Activated T-helper 2 cell treated with anti-CD3 and anti-CD28 coated beads, Interferon-gamma antibody, Interleukin-2, Interleukin-4, amounts not matched to agents 10 μg/mL and 5 μg/mL and 100 μg/mL, durations not matched to agents 14 hours and 24 hours and 36 hours (primary cell): ENCODE measurements around the gene SBSN. TPM values are rescaled to one million over a fixed set of nuclear protein-coding genes. Genes with fewer than 3 reads are reported as not detected.
"Not testable (repeated sequence)": the region's sequence is repeated elsewhere in the genome, so short reads cannot be mapped to it uniquely, and the experiment has no call there.

Source experiments
- DNase-seq: peaks from one replicate; pipeline ENCODE4 v3.0.0; 2021; ENCODE audit warnings: low spot score
- H3K27ac Mint-ChIP-seq: one replicate; pipeline ENCODE4 v1.8.0; 2021; ENCODE audit warnings: mixed read lengths
- H3K27me3 Mint-ChIP-seq: one replicate; pipeline ENCODE4 v1.8.0; 2021; ENCODE audit warnings: low read depth, mixed read lengths
- H3K36me3 Mint-ChIP-seq: one replicate; pipeline ENCODE4 v1.8.0; 2021; ENCODE audit warnings: low read depth, mixed read lengths
- H3K4me1 Mint-ChIP-seq: one replicate; pipeline ENCODE4 v1.8.0; 2021; ENCODE audit warnings: low read depth, mixed read lengths
- H3K4me3 Mint-ChIP-seq: one replicate; pipeline ENCODE4 v1.8.0; 2021; ENCODE audit warnings: low read depth, mild to moderate bottlenecking, moderate library complexity, mixed read lengths
- H3K9me3 Mint-ChIP-seq: one replicate; pipeline ENCODE4 v1.8.0; 2021; ENCODE audit warnings: mixed read lengths
- intact Hi-C: fragments of 100-400 bp; cut with micrococcal nuclease; formaldehyde crosslinking; loops from one replicate; pipeline ENCODE4 v1.15.1; 2023
- total RNA-seq: library from RNA; stranded (reverse); gene quantifications from 2 replicates; pipeline ENCODE4 v1.2.3, GENCODE V29; 2022

Gene SBSN
- total RNA-seq, 1 donor from 2014 or later, result not detected

DNA sequence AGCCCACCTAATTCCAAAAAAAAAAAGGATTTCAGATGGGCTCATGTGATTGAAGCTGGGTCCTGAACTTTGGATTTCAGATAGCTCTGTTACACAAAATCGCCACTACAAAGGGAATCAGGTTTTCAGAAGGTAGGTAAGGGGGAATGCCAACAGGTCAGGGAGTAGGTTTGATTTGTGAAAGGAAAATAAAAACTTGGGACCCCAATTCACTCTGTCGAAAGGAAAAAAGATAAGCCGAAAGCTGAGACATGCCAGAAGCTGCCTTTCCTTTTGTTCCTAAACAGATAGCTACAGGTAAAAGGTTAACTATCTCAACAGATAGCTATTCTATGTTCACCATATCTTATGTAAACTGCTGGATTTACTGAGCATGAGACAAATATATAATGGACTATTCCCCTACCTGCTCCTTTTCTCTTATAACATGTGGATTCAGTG is 41.8 kb downstream of the SBSN start:
- H3K9me3 Mint-ChIP-seq, result no peaks in the 10 kb centered on the region
- H3K4me1 Mint-ChIP-seq, result no peaks in the 10 kb centered on the region

DNA sequence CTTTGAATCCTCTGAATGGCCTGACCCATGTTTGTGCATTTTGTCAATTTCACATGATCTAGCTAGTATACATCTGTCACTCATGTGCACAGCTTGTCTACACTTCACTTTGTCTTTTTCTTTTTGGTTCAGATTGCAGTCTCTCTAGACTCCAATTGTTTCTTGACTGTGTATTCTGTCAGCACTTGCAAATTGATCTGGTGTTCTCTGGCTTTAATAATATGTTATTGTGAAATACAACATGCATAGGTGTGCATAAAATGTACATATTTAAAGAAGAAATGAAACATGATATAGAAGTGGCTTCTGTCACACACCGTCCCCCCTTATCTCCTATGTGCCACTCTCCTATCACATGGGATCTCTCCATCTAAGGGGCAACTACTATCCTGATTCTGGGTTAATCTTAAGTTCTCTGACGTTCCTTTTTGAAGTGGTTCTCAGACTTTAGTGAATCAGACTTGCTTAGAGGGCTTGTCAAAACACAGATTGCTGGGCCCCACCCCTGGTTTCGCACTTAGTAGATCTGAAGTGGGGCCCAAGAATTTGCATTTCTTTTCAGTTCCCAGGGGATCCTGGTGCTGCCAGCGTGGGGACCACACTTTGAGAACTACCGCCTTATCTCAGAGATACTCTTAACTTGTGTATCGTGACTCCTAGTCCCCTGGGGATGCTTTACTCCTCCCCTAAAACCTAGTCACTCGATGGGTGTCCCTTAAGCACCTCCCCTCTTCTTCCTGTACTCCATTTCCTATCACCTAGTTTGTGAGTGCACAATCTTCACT is 43.7 kb downstream of the SBSN start:
- Mint-ChIP-seq H3K27me3 (peaks cover 13% of the 10 kb centered on the region), H3K36me3 (no peaks in the 10 kb centered on the region), H3K27ac (no peak overlapping the region), H3K9me3 (no peaks in the 10 kb centered on the region), H3K4me3 (no peak overlapping the region), H3K4me1 (no peaks in the 10 kb centered on the region)
- intact Hi-C loops, result no loop called here
- no peak for DNase-seq

More for the DNA sequence above, 41.8 kb downstream of the SBSN start:
- no peak for DNase-seq
- H3K4me3 Mint-ChIP-seq, result no peak overlapping the region
- H3K27me3 Mint-ChIP-seq, result peaks cover 17% of the 10 kb centered on the region
- intact Hi-C loops, result no loop called here
- no peak overlapping the region for H3K27ac Mint-ChIP-seq
- no peaks in the 10 kb centered on the region for H3K36me3 Mint-ChIP-seq

DNA sequence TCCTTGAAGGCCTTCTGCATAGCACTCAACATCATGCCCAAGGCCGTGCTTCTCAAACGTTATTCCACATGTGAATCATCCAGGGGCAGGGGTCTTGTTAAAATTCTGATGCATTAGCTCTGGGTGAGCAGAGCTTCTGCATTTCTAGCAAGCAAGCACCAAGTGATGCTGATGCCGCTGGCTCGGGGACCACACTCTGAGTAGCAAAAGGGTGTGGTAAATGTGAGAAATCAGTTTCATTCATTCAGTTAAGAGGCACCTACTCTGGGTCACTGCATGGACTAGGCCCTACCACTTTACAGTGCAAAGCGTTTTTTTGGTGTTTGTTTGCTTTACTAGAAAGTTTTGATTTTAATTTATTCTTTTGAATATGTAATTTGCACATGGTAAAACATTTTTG is 45.0 kb downstream of the SBSN start:
- H3K4me1 Mint-ChIP-seq, result no peaks in the 10 kb centered on the region
- no peak for DNase-seq
- intact Hi-C loops, result no loop called here
- H3K36me3 Mint-ChIP-seq, result no peaks in the 10 kb centered on the region
- H3K4me3 Mint-ChIP-seq, result no peak overlapping the region
- peaks cover 13% of the 10 kb centered on the region for H3K27me3 Mint-ChIP-seq
- H3K27ac Mint-ChIP-seq, result no peak overlapping the region
- no peaks in the 10 kb centered on the region for H3K9me3 Mint-ChIP-seq

DNA sequence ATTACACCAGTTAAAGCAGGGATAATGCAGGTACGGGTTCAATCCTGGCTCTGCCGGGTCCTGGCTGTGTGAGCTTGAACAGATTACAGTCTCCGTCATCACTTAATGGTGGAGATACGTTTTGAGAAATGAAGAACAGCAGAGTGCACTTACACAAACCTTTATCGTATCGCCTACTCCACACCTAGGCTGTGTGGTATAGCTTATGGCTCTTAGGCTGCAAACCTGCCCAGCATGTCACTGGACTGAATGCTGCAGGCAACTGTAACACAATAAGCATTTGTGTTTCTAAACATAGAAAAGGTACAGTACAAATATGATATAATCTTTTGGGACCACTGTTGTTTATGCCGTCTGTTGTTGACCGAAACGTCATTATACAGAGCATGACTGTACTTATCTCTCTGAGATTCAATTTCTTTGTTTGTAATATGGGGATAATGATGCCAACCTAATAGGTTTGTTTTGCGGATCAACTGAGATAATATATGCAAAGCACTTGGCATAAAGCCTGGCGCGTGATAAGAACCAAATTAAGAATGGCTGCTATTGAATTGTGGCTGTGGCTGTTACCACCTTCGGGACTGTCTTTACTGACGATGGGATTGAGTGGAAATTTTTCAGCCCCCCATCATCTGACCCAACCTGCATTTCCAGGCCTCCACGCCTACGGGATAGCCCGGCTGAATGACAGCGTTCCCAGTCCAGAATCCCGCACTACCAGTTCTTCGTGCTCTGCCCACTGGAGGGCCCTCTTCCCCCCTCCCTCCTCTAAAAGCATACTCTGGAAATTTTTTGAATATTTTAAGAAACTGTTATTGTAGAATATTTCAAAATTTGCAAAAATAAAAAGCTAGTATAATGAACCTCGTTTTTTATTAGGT is 49.1 kb downstream of the SBSN start:
- intact Hi-C loops, result no loop called here
- Mint-ChIP-seq H3K4me3 (no peak overlapping the region), H3K27ac (no peak overlapping the region), H3K4me1 (no peaks in the 10 kb centered on the region), H3K9me3 (no peaks in the 10 kb centered on the region), H3K27me3 (peaks cover 7% of the 10 kb centered on the region), H3K36me3 (no peaks in the 10 kb centered on the region)
- no peak for DNase-seq

DNA sequence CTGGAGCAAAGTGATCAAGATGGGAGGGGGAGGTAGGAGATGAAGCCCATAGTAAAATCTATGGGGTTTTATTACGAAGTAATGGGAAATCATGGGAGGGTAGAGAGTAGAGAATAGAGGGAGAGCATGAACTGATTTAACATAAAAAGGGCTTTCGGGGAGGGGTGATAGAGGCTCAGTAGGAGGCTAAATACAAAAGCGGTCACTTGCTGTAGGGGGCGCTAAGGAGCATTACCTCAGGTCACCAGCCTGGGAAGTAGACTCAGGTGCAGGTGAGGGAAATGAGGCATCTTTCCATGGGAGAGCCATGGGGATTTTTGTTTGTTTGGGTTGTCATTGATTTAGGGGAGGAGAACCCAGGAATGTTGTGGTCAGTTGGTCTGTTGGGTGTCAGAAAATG is 52.0 kb downstream of the SBSN start:
- intact Hi-C loops, result no loop called here
- Mint-ChIP-seq H3K4me1 (no peaks in the 10 kb centered on the region), H3K36me3 (no peaks in the 10 kb centered on the region), H3K4me3 (no peak overlapping the region), H3K27me3 (peaks cover 4% of the 10 kb centered on the region), H3K9me3 (no peaks in the 10 kb centered on the region), H3K27ac (no peak overlapping the region)
- DNase-seq, result no peak

DNA sequence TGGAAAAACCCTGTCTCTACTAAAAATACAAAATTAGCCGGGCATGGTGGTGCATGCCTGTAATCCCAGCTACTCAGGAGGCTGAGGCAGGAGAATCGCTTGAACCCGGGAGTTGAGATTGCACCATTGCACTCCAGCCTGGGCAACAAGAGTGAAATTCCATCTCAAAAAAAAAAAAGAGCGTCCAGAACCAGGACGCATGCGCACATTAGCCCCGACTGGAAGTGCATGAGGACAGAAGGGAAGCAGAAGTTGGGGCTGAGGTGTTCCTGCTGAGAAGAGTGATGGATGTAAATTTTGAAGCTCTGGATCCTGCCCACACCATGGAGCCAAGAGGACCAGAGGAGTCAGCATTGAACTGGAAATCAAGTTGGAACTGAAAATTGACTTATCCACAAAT is 53.5 kb downstream of the SBSN start:
- DNase-seq, H3K4me3 Mint-ChIP-seq, H3K27me3 Mint-ChIP-seq, intact Hi-C loops, H3K36me3 Mint-ChIP-seq, H3K27ac Mint-ChIP-seq, H3K9me3 Mint-ChIP-seq, H3K4me1 Mint-ChIP-seq: not testable (repeated sequence)

DNA sequence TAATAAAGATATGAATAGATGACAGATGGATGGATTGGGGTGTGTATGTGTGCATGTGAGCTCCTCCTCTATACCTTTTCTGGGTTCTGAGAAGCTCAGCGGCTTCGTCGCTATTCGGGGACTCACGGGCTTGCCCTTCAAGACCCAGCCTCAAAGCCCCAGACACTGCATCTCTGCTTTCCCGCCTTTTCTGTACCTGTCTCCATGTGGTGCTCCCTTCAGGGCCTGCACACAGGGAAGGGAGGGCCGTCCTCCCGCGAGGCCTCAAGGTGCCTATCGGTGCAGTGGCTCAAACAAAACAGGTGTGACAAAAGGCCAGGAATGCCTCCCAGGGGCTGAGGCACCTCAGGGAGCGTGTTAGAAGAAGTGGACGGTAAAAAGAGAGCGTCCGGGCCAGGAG is 54.0 kb downstream of the SBSN start:
- H3K36me3 Mint-ChIP-seq, result no peaks in the 10 kb centered on the region
- intact Hi-C loops, result no loop called here
- peaks cover 4% of the 10 kb centered on the region for H3K27me3 Mint-ChIP-seq
- no peak for DNase-seq
- no peaks in the 10 kb centered on the region for H3K4me1 Mint-ChIP-seq
- H3K9me3 Mint-ChIP-seq, result no peaks in the 10 kb centered on the region
- no peak overlapping the region for H3K27ac Mint-ChIP-seq
- no peak overlapping the region for H3K4me3 Mint-ChIP-seq

Other genes starting within 250 kb of the SBSN start
- 0.25 and 0.37 TPM in 2 replicates for gene HAMP, start 245.8 kb downstream of the SBSN start, total RNA-seq
- 0.32 and 0.37 TPM in 2 replicates for gene MAG, start 236.2 kb downstream of the SBSN start, total RNA-seq
- gene CD22, start 199.1 kb downstream of the SBSN start, total RNA-seq, result 4.0 and 5.5 TPM in 2 replicates
- gene FFAR1, start 180.4 kb downstream of the SBSN start, total RNA-seq, result 0.09 and 0.21 TPM in 2 replicates
- gene FFAR3, start 169.9 kb downstream of the SBSN start, total RNA-seq, result 0.92 and 1.2 TPM in 2 replicates
- 0.18 and 0.51 TPM in 2 replicates for gene GPR42, start 157.2 kb downstream of the SBSN start, total RNA-seq
- gene FFAR2, start 80.1 kb downstream of the SBSN start, total RNA-seq, result not detected in 2 replicates
- gene KRTDAP, start 37.8 kb downstream of the SBSN start, total RNA-seq, result not detected in 2 replicates
- 0.27 TPM in 1 of 2 replicates, not detected in the other for gene DMKN, start 14.7 kb downstream of the SBSN start, total RNA-seq
- not detected in 2 replicates for gene GAPDHS, start 5.1 kb upstream of the SBSN start, total RNA-seq
- 121 and 122 TPM in 2 replicates for gene TMEM147, start 17.3 kb upstream of the SBSN start, total RNA-seq
- gene ATP4A, start 35.3 kb upstream of the SBSN start, total RNA-seq, result not detected in 2 replicates
- not detected in 2 replicates for gene PMIS2, start 57.9 kb upstream of the SBSN start, total RNA-seq
- 42.5 and 43.1 TPM in 2 replicates for gene HAUS5, start 84.4 kb upstream of the SBSN start, total RNA-seq
- gene RBM42, start 100.7 kb upstream of the SBSN start, total RNA-seq, result 101 and 102 TPM in 2 replicates
- gene ETV2, start 113.4 kb upstream of the SBSN start, total RNA-seq, result 1.0 and 1.6 TPM in 2 replicates
- 431 and 461 TPM in 2 replicates for gene COX6B1, start 120.0 kb upstream of the SBSN start, total RNA-seq
- 0.59 and 1.2 TPM in 2 replicates for gene UPK1A, start 138.2 kb upstream of the SBSN start, total RNA-seq
- 231 and 234 TPM in 2 replicates for gene ZBTB32, start 176.2 kb upstream of the SBSN start, total RNA-seq
- gene KMT2B, start 189.7 kb upstream of the SBSN start, total RNA-seq, result 58.4 and 63.3 TPM in 2 replicates
- gene IGFLR1, start 214.1 kb upstream of the SBSN start, total RNA-seq, result 136 and 138 TPM in 2 replicates
- 27.4 and 30.8 TPM in 2 replicates for gene U2AF1L4, start 217.1 kb upstream of the SBSN start, total RNA-seq
- gene PSENEN, start 217.3 kb upstream of the SBSN start, total RNA-seq, result 45.1 and 46.9 TPM in 2 replicates
- gene LIN37, start 220.3 kb upstream of the SBSN start, total RNA-seq, result 9.9 and 10.0 TPM in 2 replicates
- gene HSPB6, start 228.7 kb upstream of the SBSN start, total RNA-seq, result 0.14 and 0.21 TPM in 2 replicates
- 40.1 and 41.2 TPM in 2 replicates for gene PROSER3, start 229.9 kb upstream of the SBSN start, total RNA-seq
- gene ARHGAP33, start 247.3 kb upstream of the SBSN start, total RNA-seq, result 29.1 and 33.0 TPM in 2 replicates